ENCODE results near the gene RMDN2.

RMDN2 gene

GRCh38 chr2:38056216-38056615 lies 131.1 kb downstream of the RMDN2 start:
- no peaks in the 10 kb centered on the region for H3K9me3 ChIP-seq (replicated peaks; ENCODE audit: insufficient read depth, low read length)
- DNase-seq: no peak
- H3K79me2 ChIP-seq (ENCODE audit: low read length): no peaks in the 10 kb centered on the region
- no peaks in the 10 kb centered on the region for H3K4me1 ChIP-seq (ENCODE audit: low read length)
- TF ChIP-seq CTCF (IDR thresholded peaks at IDR 0.05; ENCODE audit: low read length) (no peak), EZH2 (optimal IDR thresholded peaks at IDR 0.05; ENCODE audit: low read depth, low read length) (no peak), EZH2phosphoT487 (IDR thresholded peaks at IDR 0.05; ENCODE audit: low read length) (no peak)
- H3F3A ChIP-seq (ENCODE audit: insufficient read depth, low read length): no peaks in the 10 kb centered on the region
- no peaks in the 10 kb centered on the region for H3K27me3 ChIP-seq (replicated peaks; ENCODE audit: insufficient read depth, low read length)
- no peaks in the 10 kb centered on the region for H4K20me1 ChIP-seq (ENCODE audit: insufficient read depth, low read length)
- no peak overlapping the region for H3K9ac ChIP-seq (ENCODE audit: low read length)
- no peaks in the 10 kb centered on the region for H3K36me3 ChIP-seq (replicated peaks; ENCODE audit: insufficient read depth, low read length)
- no peak overlapping the region for H2AFZ ChIP-seq (ENCODE audit: low read length)
- no peak overlapping the region for H3K4me3 ChIP-seq (ENCODE audit: low read length)
- H3K9me2 ChIP-seq (replicated peaks; ENCODE audit: insufficient read depth, low read length): no peaks in the 10 kb centered on the region
- H3K27ac ChIP-seq (ENCODE audit: low read length): no peak overlapping the region
- no peak overlapping the region for H3K4me2 ChIP-seq (ENCODE audit: low read depth, low read length)

GRCh38 chr2:38057651-38058410 lies 132.7 kb downstream of the RMDN2 start:
- Histone ChIP-seq H3K79me2 (ENCODE audit: low read length) (no peaks in the 10 kb centered on the region), H3K4me3 (ENCODE audit: low read length) (no peak overlapping the region), H4K20me1 (ENCODE audit: insufficient read depth, low read length) (no peaks in the 10 kb centered on the region), H3K9me3 (replicated peaks; ENCODE audit: insufficient read depth, low read length) (no peaks in the 10 kb centered on the region), H3K9me2 (replicated peaks; ENCODE audit: insufficient read depth, low read length) (no peaks in the 10 kb centered on the region), H3K9ac (ENCODE audit: low read length) (no peak overlapping the region), H3K4me2 (ENCODE audit: low read depth, low read length) (no peak overlapping the region), H2AFZ (ENCODE audit: low read length) (no peak overlapping the region), H3K27me3 (replicated peaks; ENCODE audit: insufficient read depth, low read length) (no peaks in the 10 kb centered on the region), H3K27ac (ENCODE audit: low read length) (no peak overlapping the region), H3F3A (ENCODE audit: insufficient read depth, low read length) (no peaks in the 10 kb centered on the region), H3K36me3 (replicated peaks; ENCODE audit: insufficient read depth, low read length) (no peaks in the 10 kb centered on the region), H3K4me1 (ENCODE audit: low read length) (no peaks in the 10 kb centered on the region)
- no peak for DNase-seq
- TF ChIP-seq EZH2phosphoT487 (IDR thresholded peaks at IDR 0.05; ENCODE audit: low read length): no peak
- TF ChIP-seq CTCF (IDR thresholded peaks at IDR 0.05; ENCODE audit: low read length): no peak
- no peak for TF ChIP-seq EZH2 (optimal IDR thresholded peaks at IDR 0.05; ENCODE audit: low read depth, low read length)

- no peak overlapping the region for H3K4me3 ChIP-seq (ENCODE audit: low read length)
- no peaks in the 10 kb centered on the region for H3K9me2 ChIP-seq (replicated peaks; ENCODE audit: insufficient read depth, low read length)
- no peaks in the 10 kb centered on the region for H3F3A ChIP-seq (ENCODE audit: insufficient read depth, low read length)
- no peaks in the 10 kb centered on the region for H3K4me1 ChIP-seq (ENCODE audit: low read length)
- no peak for DNase-seq
- TF ChIP-seq CTCF (IDR thresholded peaks at IDR 0.05; ENCODE audit: low read length) (no peak), EZH2 (optimal IDR thresholded peaks at IDR 0.05; ENCODE audit: low read depth, low read length) (no peak), EZH2phosphoT487 (IDR thresholded peaks at IDR 0.05; ENCODE audit: low read length) (no peak)
- no peak overlapping the region for H3K9ac ChIP-seq (ENCODE audit: low read length)
- H3K27ac ChIP-seq (ENCODE audit: low read length): no peak overlapping the region
- no peak overlapping the region for H3K4me2 ChIP-seq (ENCODE audit: low read depth, low read length)
- no peaks in the 10 kb centered on the region for H3K27me3 ChIP-seq (replicated peaks; ENCODE audit: insufficient read depth, low read length)
- no peaks in the 10 kb centered on the region for H3K79me2 ChIP-seq (ENCODE audit: low read length)
- H3K36me3 ChIP-seq (replicated peaks; ENCODE audit: insufficient read depth, low read length): no peaks in the 10 kb centered on the region
- no peaks in the 10 kb centered on the region for H3K9me3 ChIP-seq (replicated peaks; ENCODE audit: insufficient read depth, low read length)
- H4K20me1 ChIP-seq (ENCODE audit: insufficient read depth, low read length): no peaks in the 10 kb centered on the region
- H2AFZ ChIP-seq (ENCODE audit: low read length): no peak overlapping the region
Observed at GRCh38 chr2:38060236-38061018, 135.3 kb downstream of the RMDN2 start.
